ENCODE data around the gene ATF3.

ATF3 gene

GRCh38 chr1:212647004-212647403 lies 38.4 kb downstream of the ATF3 start:
- no peak for TF ChIP-seq CTCF (IDR thresholded peaks at IDR 0.05; ENCODE audit: low read depth, low read length, missing control alignments)
- DNase-seq (ENCODE audit: extremely low read depth, low read depth): no peak
- H3K4me3 ChIP-seq (replicated peaks; ENCODE audit: low read depth, low read length): no peak overlapping the region

- no peak for TF ChIP-seq CTCF (IDR thresholded peaks at IDR 0.05; ENCODE audit: low read depth, low read length, missing control alignments)
Measured at GRCh38 chr1:212648431-212648830, 39.9 kb downstream of the ATF3 start.

GRCh38 chr1:212649020-212649419 lies 40.5 kb downstream of the ATF3 start:
- H3K4me3 ChIP-seq (replicated peaks; ENCODE audit: low read depth, low read length): no peak overlapping the region
- no peak for DNase-seq (ENCODE audit: extremely low read depth, low read depth)
- TF ChIP-seq CTCF (IDR thresholded peaks at IDR 0.05; ENCODE audit: low read depth, low read length, missing control alignments): no peak

More at GRCh38 chr1:212648431-212648830, 39.9 kb downstream of the ATF3 start:
- no peak overlapping the region for H3K4me3 ChIP-seq (replicated peaks; ENCODE audit: low read depth, low read length)
- DNase-seq (ENCODE audit: extremely low read depth, low read depth): no peak

GRCh38 chr1:212650228-212650627 lies 41.7 kb downstream of the ATF3 start:
- no peak for TF ChIP-seq CTCF (IDR thresholded peaks at IDR 0.05; ENCODE audit: low read depth, low read length, missing control alignments)
- no peak for DNase-seq (ENCODE audit: extremely low read depth, low read depth)
- H3K4me3 ChIP-seq (replicated peaks; ENCODE audit: low read depth, low read length): no peak overlapping the region

- TF ChIP-seq CTCF (IDR thresholded peaks at IDR 0.05; ENCODE audit: low read depth, low read length, missing control alignments): no peak
- no peak overlapping the region for H3K4me3 ChIP-seq (replicated peaks; ENCODE audit: low read depth, low read length)
- no peak for DNase-seq (ENCODE audit: extremely low read depth, low read depth)
Measured at GRCh38 chr1:212651521-212651920, 43.0 kb downstream of the ATF3 start.

GRCh38 chr1:212651977-212652376 lies 43.4 kb downstream of the ATF3 start:
- no peak for TF ChIP-seq CTCF (IDR thresholded peaks at IDR 0.05; ENCODE audit: low read depth, low read length, missing control alignments)
- no peak overlapping the region for H3K4me3 ChIP-seq (replicated peaks; ENCODE audit: low read depth, low read length)
- no peak for DNase-seq (ENCODE audit: extremely low read depth, low read depth)

- no peak for TF ChIP-seq CTCF (IDR thresholded peaks at IDR 0.05; ENCODE audit: low read depth, low read length, missing control alignments)
- no peak overlapping the region for H3K4me3 ChIP-seq (replicated peaks; ENCODE audit: low read depth, low read length)
Measured at GRCh38 chr1:212652609-212653008, 44.0 kb downstream of the ATF3 start.

More at GRCh38 chr1:212652609-212653008, 44.0 kb downstream of the ATF3 start:
- no peak for DNase-seq (ENCODE audit: extremely low read depth, low read depth)

All from HFF-Myc (cell line).